KG1 (cell line): ENCODE measurements around the gene PRKCQ.
A peak's percentile ranks its signal among the peaks of the same experiment; 100 is the strongest.
"Not testable (repeated sequence)": the region's sequence is repeated elsewhere in the genome, so short reads cannot be mapped to it uniquely, and the experiment has no call there.

Experiments
- DNase-seq: peaks from one replicate; lab custom pipeline; 2025; lab: John Stamatoyannopoulos, UW

PRKCQ gene

GRCh38 chr10:6384847-6385246 lies 195.2 kb downstream of the PRKCQ start:
- no peak for DNase-seq

GRCh38 chr10:6384031-6384430 lies 196.0 kb downstream of the PRKCQ start:
- no peak for DNase-seq

GRCh38 chr10:6383096-6383812 lies 196.8 kb downstream of the PRKCQ start:
- no peak for DNase-seq

- peak; percentile 78 for DNase-seq
Observed at GRCh38 chr10:6382081-6382480, 198.0 kb downstream of the PRKCQ start.

GRCh38 chr10:6380478-6380877 lies 199.6 kb downstream of the PRKCQ start:
- not testable (repeated sequence) for DNase-seq

- DNase-seq = no peak
Observed at GRCh38 chr10:6379015-6379776, 200.9 kb downstream of the PRKCQ start.
